A673 (cell line): ENCODE data around the gene LRSAM1.

ENCODE experiments used
- CTCF ChIP-seq: fragments of 300-800, 200-600 bp; sonication (generic); conservative IDR thresholded peaks from 2 replicates; pipeline ENCODE4 v1.5.1; 2017; ENCODE audit warnings: low read depth, mild to moderate bottlenecking, antibody characterized with exemption, low read length, moderate library complexity, mixed read lengths
- EZH2 ChIP-seq: fragments of 200-600 bp; sonication (generic); IDR thresholded peaks from 2 replicates; pipeline ENCODE4 v1.6.1; 2017; ENCODE audit warnings: borderline replicate concordance, low read depth, mild to moderate bottlenecking, mixed read lengths, antibody characterized with exemption, low read length; ENCODE audit not compliant: poor library complexity, severe bottlenecking

GRCh38 chr9:127482662-127483061 is 31.4 kb downstream of the LRSAM1 start:
- TF ChIP-seq EZH2 = no peak
- TF ChIP-seq CTCF = no peak
